H9 (cell line): ENCODE results near the gene CMTM8. TPM values are rescaled to one million over a fixed set of nuclear protein-coding genes. Genes with fewer than 3 reads are reported as not detected.

ENCODE experiments used
- DNase-seq: peaks from one replicate; pipeline ENCODE4 v3.0.0-alpha.2; 2017
- H2AFZ ChIP-seq: one replicate; pipeline ENCODE4 v1.6.1; 2013; ENCODE audit warnings: mild to moderate bottlenecking, low read length, control low read depth, moderate library complexity
- H2AK5ac ChIP-seq: 2 replicates; pipeline ENCODE4 v1.6.1; 2013; ENCODE audit warnings: low read length, control low read depth, mixed read lengths; ENCODE audit not compliant: insufficient read length
- H2BK120ac ChIP-seq: one replicate; pipeline ENCODE4 v1.6.1; 2013; ENCODE audit warnings: low read depth, mild to moderate bottlenecking, low read length, control low read depth, inconsistent platforms; ENCODE audit not compliant: poor library complexity, severe bottlenecking
- H2BK12ac ChIP-seq: 2 replicates; pipeline ENCODE4 v1.6.1; 2013; ENCODE audit warnings: low read length, control low read depth, mixed read lengths, low read depth; ENCODE audit not compliant: insufficient read length
- H2BK15ac ChIP-seq: 2 replicates; pipeline ENCODE4 v1.6.1; 2013; ENCODE audit warnings: low read depth, low read length, control low read depth
- H2BK20ac ChIP-seq: one replicate; pipeline ENCODE4 v1.6.1; 2013; ENCODE audit warnings: low read depth, mild to moderate bottlenecking, low read length, control low read depth, inconsistent platforms; ENCODE audit not compliant: poor library complexity, severe bottlenecking
- H2BK5ac ChIP-seq: 2 replicates; pipeline ENCODE4 v1.6.1; 2013; ENCODE audit warnings: low read length, control low read depth, mixed read lengths; ENCODE audit not compliant: insufficient read length
- H3K14ac ChIP-seq: 2 replicates; pipeline ENCODE4 v1.6.1; 2013; ENCODE audit warnings: low read length, control low read depth; ENCODE audit not compliant: insufficient read depth
- H3K18ac ChIP-seq: 2 replicates; pipeline ENCODE4 v1.6.1; 2013; ENCODE audit warnings: low read depth, mild to moderate bottlenecking, mixed read lengths, low read length, control low read depth; ENCODE audit not compliant: insufficient read length
- H3K23ac ChIP-seq: 2 replicates; pipeline ENCODE4 v1.6.1; 2013; ENCODE audit warnings: low read length, control low read depth, mixed read lengths, low read depth; ENCODE audit not compliant: insufficient read length
- H3K23me2 ChIP-seq: 2 replicates; pipeline ENCODE4 v1.6.1; 2013; ENCODE audit warnings: low read depth, mild to moderate bottlenecking, mixed read lengths, low read length, control low read depth; ENCODE audit not compliant: insufficient read length, poor library complexity, severe bottlenecking
- H3K27ac ChIP-seq: 2 replicates; pipeline ENCODE4 v1.5.1; 2013; ENCODE audit warnings: low read length, control low read depth, mixed read lengths, low read depth; ENCODE audit not compliant: insufficient read length
- H3K27me3 ChIP-seq: 2 replicates; pipeline ENCODE4 v1.6.1; 2013; ENCODE audit warnings: low read length, control low read depth, inconsistent platforms; ENCODE audit not compliant: insufficient read depth
- H3K4ac ChIP-seq: 2 replicates; pipeline ENCODE4 v1.6.1; 2013; ENCODE audit warnings: low read depth, mild to moderate bottlenecking, control low read depth, inconsistent platforms, low read length, moderate library complexity
- H3K4me1 ChIP-seq: 2 replicates; pipeline ENCODE4 v1.6.1; 2013; ENCODE audit warnings: low read length, control low read depth, inconsistent platforms; ENCODE audit not compliant: insufficient read depth
- H3K4me2 ChIP-seq: 2 replicates; pipeline ENCODE4 v1.6.1; 2013; ENCODE audit warnings: low read length, control low read depth, mixed read lengths; ENCODE audit not compliant: insufficient read length, insufficient read depth
- H3K56ac ChIP-seq: 2 replicates; pipeline ENCODE4 v1.6.1; 2013; ENCODE audit warnings: low read depth, mild to moderate bottlenecking, mixed read lengths, low read length, control low read depth; ENCODE audit not compliant: insufficient read length
- H3K79me1 ChIP-seq: 2 replicates; pipeline ENCODE4 v1.6.1; 2013; ENCODE audit warnings: low read depth, mild to moderate bottlenecking, moderate library complexity, low read length, control low read depth, inconsistent platforms; ENCODE audit not compliant: insufficient read depth, poor library complexity, severe bottlenecking
- H3K79me2 ChIP-seq: 2 replicates; pipeline ENCODE4 v1.6.1; 2013; ENCODE audit warnings: low read length, control low read depth, inconsistent platforms; ENCODE audit not compliant: insufficient read depth
- H3K9ac ChIP-seq: 2 replicates; pipeline ENCODE4 v1.6.1; 2013; ENCODE audit warnings: low read length, control low read depth, mixed read lengths; ENCODE audit not compliant: insufficient read length; ENCODE audit errors: extremely low read depth
- H3K9me3 ChIP-seq: one replicate; pipeline ENCODE4 v1.6.1; 2013; ENCODE audit warnings: low read depth, low read length, inconsistent platforms; ENCODE audit not compliant: control insufficient read depth
- H3T11ph ChIP-seq: one replicate; pipeline ENCODE4 v1.6.1; 2013; ENCODE audit warnings: mild to moderate bottlenecking, low read length, control low read depth, inconsistent platforms
- H4K20me1 ChIP-seq: one replicate; pipeline ENCODE4 v1.6.1; 2013; ENCODE audit not compliant: control insufficient read depth, insufficient read length, insufficient read depth
- H4K5ac ChIP-seq: 2 replicates; pipeline ENCODE4 v1.6.1; 2013; ENCODE audit warnings: low read depth, mild to moderate bottlenecking, mixed read lengths, low read length, control low read depth; ENCODE audit not compliant: insufficient read length
- H4K8ac ChIP-seq: replicated peaks from 2 replicates; pipeline ENCODE4 v1.6.1; 2013; ENCODE audit warnings: low read length, control low read depth, mixed read lengths, low read depth; ENCODE audit not compliant: insufficient read length
- H4K91ac ChIP-seq: 2 replicates; pipeline ENCODE4 v1.6.1; 2013; ENCODE audit warnings: low read depth, mild to moderate bottlenecking, moderate library complexity, mixed read lengths, low read length, control low read depth; ENCODE audit not compliant: insufficient read length
- H3K27ac Mint-ChIP-seq, 3 experiments: 2 replicates in 2 of 3; 3 replicates in 1 of 3; pipeline ENCODE4 v1.8.0; 2020 to 2021; ENCODE audit warnings: mixed read lengths in 3 of 3, mild to moderate bottlenecking in 1 of 3, moderate library complexity in 1 of 3
- H3K27me3 Mint-ChIP-seq: 2 replicates; pipeline ENCODE4 v1.8.0; 2021; ENCODE audit warnings: low read depth, mild to moderate bottlenecking, moderate library complexity, mixed read lengths
- H3K36me3 Mint-ChIP-seq, 3 experiments: 2 replicates in 2 of 3; 3 replicates in 1 of 3; pipeline ENCODE4 v1.8.0; 2020 to 2021; ENCODE audit warnings: low read depth in 3 of 3, mixed read lengths in 3 of 3; ENCODE audit not compliant: insufficient read depth in 1 of 3
- H3K4me1 Mint-ChIP-seq, 2 experiments: 2 replicates each; pipeline ENCODE4 v1.8.0; 2020; ENCODE audit warnings: mixed read lengths in 2 of 2
- H3K4me3 Mint-ChIP-seq, 2 experiments: 2 replicates in 1 of 2; 3 replicates in 1 of 2; pipeline ENCODE4 v1.8.0; 2020 to 2021; ENCODE audit warnings: mild to moderate bottlenecking in 2 of 2, mixed read lengths in 2 of 2, moderate library complexity in 1 of 2
- H3K9me3 Mint-ChIP-seq, 2 experiments: 2 replicates in 1 of 2; 3 replicates in 1 of 2; pipeline ENCODE4 v1.8.0; 2020; ENCODE audit warnings: mild to moderate bottlenecking in 2 of 2, mixed read lengths in 2 of 2, moderate library complexity in 1 of 2
- CTCF ChIP-seq: fragments of 200-600 bp; sonication (generic); conservative IDR thresholded peaks from 3 replicates; pipeline ENCODE4 v1.8.0; 2021; ENCODE audit warnings: antibody characterized with exemption, mild to moderate bottlenecking
- total RNA-seq: library from RNA; stranded (reverse); gene quantifications from 2 replicates; pipeline ENCODE4 v1.2.1, GENCODE V29; 2021

The CMTM8 gene
- total RNA-seq, 1 experiment from 2014 or later = 4.0 TPM

- H3K18ac ChIP-seq = no peak overlapping the region
These were observed 45.4 kb upstream of the CMTM8 start for GRCh38 chr3:32193101-32193500.

More at GRCh38 chr3:32193101-32193500, 45.4 kb upstream of the CMTM8 start:
- Histone ChIP-seq H3K9me3 (no peaks in the 10 kb centered on the region), H3K9ac (no peak overlapping the region), H3K79me1 (no peaks in the 10 kb centered on the region), H3K23ac (no peak overlapping the region), H4K8ac (no peak overlapping the region), H3K27ac (no peak overlapping the region), H3K56ac (no peak overlapping the region), H2BK120ac (no peak overlapping the region), H3K23me2 (no peaks in the 10 kb centered on the region), H2BK20ac (no peak overlapping the region), H3K4me2 (no peak overlapping the region), H4K91ac (no peak overlapping the region), H3K4me1 (no peaks in the 10 kb centered on the region), H2AFZ (no peak overlapping the region), H3K14ac (no peak overlapping the region), H3K79me2 (no peaks in the 10 kb centered on the region), H3K27me3 (no peaks in the 10 kb centered on the region), H2BK12ac (no peak overlapping the region), H3T11ph (no peak overlapping the region), H2BK5ac (no peak overlapping the region), H4K20me1 (no peaks in the 10 kb centered on the region), H3K4ac (no peak overlapping the region), H2AK5ac (no peak overlapping the region), H2BK15ac (no peak overlapping the region), H4K5ac (no peak overlapping the region)
- Mint-ChIP-seq H3K36me3 (no peaks in the 10 kb centered on the region), H3K27ac (no peak overlapping the region; a peak in 1 of 7 replicates), H3K9me3 (no peaks in the 10 kb centered on the region), H3K27me3 (peaks cover 5% of the 10 kb centered on the region; the same call in 1 of the 2 replicates), H3K4me1 (peaks cover 10% of the 10 kb centered on the region in 2 experiments), H3K4me3 (no peak overlapping the region)
- no peak for DNase-seq
- no peak for TF ChIP-seq CTCF
